ENCODE data around the gene SLC38A5. TPM values are rescaled to one million over a fixed set of nuclear protein-coding genes. Genes with fewer than 3 reads are reported as not detected.

Gene SLC38A5
- total RNA-seq, 2 experiments from 2014 or later = 146 to 156 TPM

DNA sequence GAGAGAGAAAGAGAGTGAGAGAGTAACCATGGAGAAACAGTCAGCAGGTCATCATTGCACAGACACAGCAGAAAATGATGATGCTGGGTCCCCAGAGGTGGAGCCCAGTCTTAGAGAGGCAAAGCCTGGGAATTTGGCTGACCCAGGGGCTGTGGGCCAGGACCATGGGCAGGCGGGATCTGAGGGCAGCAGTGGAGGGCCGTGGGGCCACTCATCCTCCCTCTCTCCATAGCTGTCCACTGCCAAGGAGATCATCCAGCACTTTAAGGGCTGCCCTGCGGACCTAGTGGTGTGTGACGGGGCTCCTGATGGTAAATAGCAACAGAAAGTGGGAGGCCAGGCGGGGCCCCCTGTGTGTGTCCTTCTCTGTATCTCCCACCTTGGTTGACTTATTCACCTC lies 8.7 kb upstream of the SLC38A5 start:
- Mint-ChIP-seq H3K27ac (peak overlapping the region; percentile 39), H3K9me3 (no peaks in the 10 kb centered on the region)

DNA sequence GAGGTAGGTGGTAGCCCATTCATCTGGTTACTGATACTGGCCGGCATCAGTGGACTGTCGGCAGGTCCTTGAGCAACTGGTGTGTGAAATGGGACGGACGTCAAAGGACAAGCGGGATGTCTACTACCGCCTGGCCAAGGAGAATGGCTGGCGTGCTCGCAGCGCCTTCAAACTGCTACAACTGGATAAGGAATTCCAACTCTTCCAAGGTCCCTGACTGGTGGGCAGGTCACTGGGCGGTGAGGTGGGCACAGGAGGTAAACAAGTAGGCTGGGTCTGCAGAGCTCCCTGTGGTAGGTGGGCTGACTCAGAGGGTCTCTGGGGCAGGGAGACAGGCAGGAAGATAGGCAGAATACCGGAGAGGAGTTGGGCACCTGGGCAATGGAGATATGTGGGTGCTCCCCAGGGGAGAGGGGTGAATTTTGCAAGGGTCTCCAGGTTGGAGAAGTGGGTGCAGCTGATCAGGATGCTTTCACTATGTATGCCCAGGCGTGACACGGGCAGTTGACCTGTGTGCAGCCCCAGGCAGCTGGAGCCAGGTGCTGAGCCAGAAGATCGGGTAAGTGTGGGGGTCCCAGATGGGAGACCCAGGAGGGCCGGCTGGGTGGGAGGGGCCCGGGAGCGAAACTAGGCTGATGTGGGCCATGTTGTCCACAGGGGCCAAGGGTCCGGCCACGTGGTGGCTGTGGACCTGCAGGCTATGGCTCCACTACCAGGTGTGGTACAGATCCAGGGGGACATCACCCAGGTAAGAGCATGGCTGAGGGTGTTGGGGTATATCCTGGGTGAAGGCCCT lies 8.1 kb upstream of the SLC38A5 start:
- no peak for DNase-seq
- H3K9me3 Mint-ChIP-seq = no peaks in the 10 kb centered on the region
- peak overlapping the region; percentile 98 for H3K4me3 Mint-ChIP-seq
- H3K36me3 Mint-ChIP-seq = peaks cover 27% of the 10 kb centered on the region
- H3K4me1 Mint-ChIP-seq = peaks cover 17% of the 10 kb centered on the region
- no peaks in the 10 kb centered on the region for H3K27me3 Mint-ChIP-seq
- peak overlapping the region; percentile 97 for H3K27ac Mint-ChIP-seq

More for the DNA sequence above, 8.7 kb upstream of the SLC38A5 start:
- Mint-ChIP-seq H3K27me3 (no peaks in the 10 kb centered on the region), H3K36me3 (peaks cover 27% of the 10 kb centered on the region), H3K4me1 (peaks cover 17% of the 10 kb centered on the region), H3K4me3 (peak overlapping the region; percentile 34)
- no peak for DNase-seq

- Mint-ChIP-seq H3K4me1 (peaks cover 17% of the 10 kb centered on the region), H3K4me3 (peak overlapping the region; percentile 98), H3K9me3 (no peaks in the 10 kb centered on the region), H3K27me3 (no peaks in the 10 kb centered on the region), H3K27ac (peak overlapping the region; percentile 97), H3K36me3 (peaks cover 27% of the 10 kb centered on the region)
- no peak for DNase-seq
Measured at GRCh38 chrX:48476919-48477318, 6.9 kb upstream of the SLC38A5 start.

DNA sequence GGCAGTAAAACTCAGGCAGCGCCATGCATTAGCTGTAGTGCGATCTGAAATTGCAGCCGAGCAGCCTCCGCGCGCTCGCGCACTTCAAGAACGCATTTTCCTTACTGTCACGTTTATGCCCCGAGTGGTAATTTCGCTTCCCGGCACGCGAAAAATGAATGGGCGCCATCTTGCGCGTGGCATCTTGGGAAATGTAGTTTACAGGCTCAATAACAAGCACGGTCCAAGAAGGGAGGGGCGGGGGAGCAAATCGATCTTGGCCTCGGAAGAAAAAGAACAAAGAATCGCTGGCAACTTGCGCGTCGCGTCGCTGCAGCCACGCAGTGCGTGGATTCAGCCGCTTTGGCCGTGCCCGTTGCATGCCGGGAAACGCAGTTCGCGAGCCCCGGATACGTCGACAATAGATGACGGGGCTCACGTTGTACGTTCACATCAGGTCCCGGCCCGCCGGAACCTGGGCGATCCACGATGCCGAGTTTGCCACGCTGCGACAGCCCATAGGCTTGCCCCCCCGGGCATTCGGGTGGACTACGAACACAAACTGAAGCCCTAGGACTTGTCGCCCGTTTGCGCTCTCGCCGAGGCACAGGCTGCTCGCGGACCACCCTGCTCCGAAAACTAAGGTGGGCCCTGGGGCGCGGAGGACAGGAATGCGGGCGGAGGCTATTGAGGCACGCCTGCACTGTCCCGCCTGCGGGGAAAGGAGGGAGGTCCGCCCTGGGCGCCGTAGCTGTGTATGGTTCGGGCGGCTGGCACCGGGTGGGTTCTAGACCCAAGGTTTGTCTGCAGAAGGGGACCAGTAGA lies 5.9 kb upstream of the SLC38A5 start, which contains the start of gene FTSJ1:
Gene FTSJ1 (plus strand): TSS at position 426 of the 804 bp plus-strand sequence. CDS start 1,849 bp downstream, outside the sequence.
- peaks cover 27% of the 10 kb centered on the region for H3K36me3 Mint-ChIP-seq
- H3K4me3 Mint-ChIP-seq = peak within 1 kb of the TSS; percentile 98

GRCh38 chrX:48475296-48475695 lies 5.2 kb upstream of the SLC38A5 start:
- Mint-ChIP-seq H3K4me3 (peak overlapping the region; percentile 98), H3K36me3 (peaks cover 22% of the 10 kb centered on the region), H3K4me1 (peaks cover 12% of the 10 kb centered on the region), H3K27ac (peak overlapping the region; percentile 97), H3K9me3 (no peaks in the 10 kb centered on the region), H3K27me3 (no peaks in the 10 kb centered on the region)
- no peak for DNase-seq

More for the DNA sequence above, 5.9 kb upstream of the SLC38A5 start, which contains the start of gene FTSJ1:
- Mint-ChIP-seq H3K27me3 (no peaks in the 10 kb centered on the region), H3K27ac (peak within 1 kb of the TSS; percentile 97), H3K9me3 (no peaks in the 10 kb centered on the region), H3K4me1 (peaks cover 17% of the 10 kb centered on the region)
- DNase-seq = peak; percentile 84

GRCh38 chrX:48474581-48474980 lies 4.5 kb upstream of the SLC38A5 start:
- no peak for DNase-seq
- no peaks in the 10 kb centered on the region for H3K27me3 Mint-ChIP-seq
- H3K9me3 Mint-ChIP-seq = no peaks in the 10 kb centered on the region
- H3K27ac Mint-ChIP-seq = peak overlapping the region; percentile 97
- H3K36me3 Mint-ChIP-seq = peaks cover 18% of the 10 kb centered on the region
- H3K4me3 Mint-ChIP-seq = peak overlapping the region; percentile 98
- H3K4me1 Mint-ChIP-seq = peaks cover 15% of the 10 kb centered on the region

- no peak for DNase-seq
- Mint-ChIP-seq H3K27me3 (no peaks in the 10 kb centered on the region), H3K9me3 (no peaks in the 10 kb centered on the region), H3K27ac (no peak overlapping the region), H3K4me3 (peak overlapping the region; percentile 34), H3K36me3 (peaks cover 17% of the 10 kb centered on the region), H3K4me1 (peaks cover 18% of the 10 kb centered on the region)
Measured at GRCh38 chrX:48474127-48474526, 4.1 kb upstream of the SLC38A5 start.

DNA sequence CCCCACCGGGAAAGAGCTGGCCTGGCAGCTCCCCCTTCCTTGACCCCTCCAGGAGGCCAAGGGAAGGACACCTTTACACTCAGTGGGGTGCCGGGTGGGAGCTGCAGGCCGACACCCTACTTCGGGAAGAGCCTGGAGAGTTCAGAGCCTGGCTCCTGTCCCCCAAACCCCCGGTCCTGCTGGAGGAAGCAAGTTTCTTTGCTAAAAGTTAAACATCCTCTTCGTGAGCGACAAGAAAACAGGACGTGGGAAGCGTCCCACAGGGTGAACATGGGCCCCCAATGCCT lies 3.6 kb upstream of the SLC38A5 start:
- Mint-ChIP-seq H3K27ac (no peak overlapping the region), H3K27me3 (no peaks in the 10 kb centered on the region), H3K4me3 (no peak overlapping the region), H3K9me3 (no peaks in the 10 kb centered on the region), H3K4me1 (peaks cover 16% of the 10 kb centered on the region), H3K36me3 (peaks cover 18% of the 10 kb centered on the region)
- DNase-seq = no peak

DNA sequence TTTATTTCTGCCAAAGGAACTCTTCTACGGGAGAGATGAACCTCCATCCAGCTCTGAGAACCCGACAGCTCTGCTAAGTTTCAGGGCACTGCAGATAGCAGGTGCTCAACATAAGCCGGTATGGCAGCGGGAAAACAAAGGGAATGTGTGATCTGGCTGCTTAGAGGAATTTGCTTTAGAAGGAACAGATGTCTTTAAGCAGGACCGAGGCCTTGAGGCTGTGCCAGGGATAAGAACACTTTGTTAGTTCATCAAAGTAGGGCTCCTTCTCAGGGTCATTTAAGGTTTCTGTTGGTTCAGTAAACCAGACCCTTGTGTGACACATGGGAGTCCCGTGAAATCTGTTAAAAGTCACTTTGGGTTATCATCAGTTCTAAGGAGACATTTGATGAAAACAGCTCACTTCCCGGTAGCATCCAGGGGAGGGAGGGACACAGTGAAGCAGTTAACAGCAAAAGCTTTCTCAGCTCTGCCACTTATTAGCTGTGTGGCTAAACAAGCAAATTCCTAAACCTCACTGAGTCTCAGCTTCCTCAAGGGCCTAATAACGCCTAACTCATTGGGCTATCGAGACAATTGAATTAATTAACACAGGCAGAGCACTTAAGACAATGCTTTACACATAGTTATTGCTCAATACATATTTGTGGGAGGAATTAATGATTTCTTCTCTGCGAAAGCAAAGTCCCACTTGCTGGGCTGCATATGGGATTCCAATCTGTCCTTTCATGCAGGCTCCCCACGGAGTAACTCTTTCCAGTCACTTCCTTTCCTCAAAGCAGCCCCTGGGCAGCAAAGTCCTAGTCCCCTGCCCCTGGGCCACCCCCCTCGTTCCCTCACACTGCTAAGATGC lies 3.0 kb upstream of the SLC38A5 start:
- DNase-seq = no peak
- H3K4me3 Mint-ChIP-seq = no peak overlapping the region
- H3K9me3 Mint-ChIP-seq = no peaks in the 10 kb centered on the region
- H3K27me3 Mint-ChIP-seq = no peaks in the 10 kb centered on the region
- H3K4me1 Mint-ChIP-seq = peaks cover 12% of the 10 kb centered on the region
- H3K27ac Mint-ChIP-seq = no peak overlapping the region
- H3K36me3 Mint-ChIP-seq = peaks cover 18% of the 10 kb centered on the region

GRCh38 chrX:48472225-48472624 lies 2.2 kb upstream of the SLC38A5 start:
- Mint-ChIP-seq H3K4me1 (peaks cover 9% of the 10 kb centered on the region), H3K27ac (no peak overlapping the region), H3K27me3 (no peaks in the 10 kb centered on the region), H3K9me3 (no peaks in the 10 kb centered on the region), H3K4me3 (no peak overlapping the region), H3K36me3 (peaks cover 18% of the 10 kb centered on the region)
- DNase-seq = no peak

DNA sequence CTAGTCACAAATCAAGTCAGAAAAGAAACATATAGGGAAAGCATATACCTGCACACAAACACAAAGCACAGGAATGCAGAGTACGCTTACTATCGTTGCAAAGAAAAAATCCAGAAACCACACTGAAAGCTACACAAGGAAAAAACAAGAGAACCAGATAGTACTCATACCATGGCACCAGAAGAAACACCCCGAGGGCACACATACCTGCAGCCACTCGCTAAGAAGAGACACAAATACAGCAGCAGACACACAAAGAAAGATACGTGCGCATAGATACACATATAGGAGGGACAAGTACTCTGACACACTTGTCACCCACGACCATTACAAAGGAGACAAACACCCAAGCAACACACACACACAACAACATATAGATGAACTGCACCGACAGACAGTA lies 1.4 kb upstream of the SLC38A5 start:
- Mint-ChIP-seq H3K4me1 (peaks cover 16% of the 10 kb centered on the region), H3K36me3 (peaks cover 21% of the 10 kb centered on the region), H3K27ac (no peak overlapping the region), H3K9me3 (no peaks in the 10 kb centered on the region), H3K27me3 (no peaks in the 10 kb centered on the region), H3K4me3 (no peak overlapping the region)
- DNase-seq = no peak

- no peak overlapping the region for H3K27ac Mint-ChIP-seq
- H3K9me3 Mint-ChIP-seq = no peaks in the 10 kb centered on the region
- H3K36me3 Mint-ChIP-seq = peaks cover 28% of the 10 kb centered on the region
Measured at GRCh38 chrX:48470833-48471118, 716 bp upstream of the SLC38A5 start.

GRCh38 chrX:48468693-48469691 lies 1.1 kb downstream of the SLC38A5 start:
- peak; percentile 31 for DNase-seq
- no peaks in the 10 kb centered on the region for H3K9me3 Mint-ChIP-seq
- peaks cover 43% of the 10 kb centered on the region for H3K36me3 Mint-ChIP-seq
- peaks cover 24% of the 10 kb centered on the region for H3K4me1 Mint-ChIP-seq
- no peaks in the 10 kb centered on the region for H3K27me3 Mint-ChIP-seq
- peak overlapping the region; percentile 96 for H3K27ac Mint-ChIP-seq
- peak overlapping the region; percentile 90 for H3K4me3 Mint-ChIP-seq

More at GRCh38 chrX:48470833-48471118, 716 bp upstream of the SLC38A5 start:
- Mint-ChIP-seq H3K4me3 (no peak overlapping the region), H3K27me3 (no peaks in the 10 kb centered on the region), H3K4me1 (peaks cover 17% of the 10 kb centered on the region)
- DNase-seq = no peak

- peak; percentile 53 for DNase-seq
- Mint-ChIP-seq H3K27me3 (no peaks in the 10 kb centered on the region), H3K4me3 (peak overlapping the region; percentile 90), H3K36me3 (peaks cover 45% of the 10 kb centered on the region), H3K9me3 (no peaks in the 10 kb centered on the region), H3K4me1 (peaks cover 26% of the 10 kb centered on the region), H3K27ac (peak overlapping the region; percentile 96)
Measured at GRCh38 chrX:48468247-48468671, 1.8 kb downstream of the SLC38A5 start.
